H1 (cell line): ENCODE results near the gene PTCH2. TPM values are rescaled to one million over a fixed set of nuclear protein-coding genes. Genes with fewer than 3 reads are reported as not detected.
A peak's percentile ranks its signal among the peaks of the same experiment; 100 is the strongest.

Source experiments
- CTCF ChIA-PET: fragments of 300-600 bp; sonication (Branson Sonifier 250); formaldehyde crosslinking; loops from one replicate; lab custom pipeline; 2021; ENCODE audit not compliant: partially characterized antibody; lab: Charles Lee
- POLR2A ChIA-PET: fragments of 300-600 bp; sonication (Branson Sonifier 250); formaldehyde crosslinking; loops from one replicate; lab custom pipeline; 2021; ENCODE audit warnings: inconsistent platforms; ENCODE audit not compliant: partially characterized antibody; lab: Charles Lee
- DNase-seq, 2 experiments: peaks; one replicate each; pipeline versions ENCODE4 v3.0.0 to v3.0.0-alpha.2; 2010 to 2022; ENCODE audit warnings: low spot score in 2 of 2, low read depth in 1 of 2, mixed read lengths in 1 of 2
- FAIRE-seq: peaks from 2 replicates; lab custom pipeline; 2011; peaks lifted over from hg19 to GRCh38; lab: Jason Lieb, UNC
- H2AFZ ChIP-seq: 2 replicates; pipeline ENCODE4 v1.8.1; 2012; ENCODE audit warnings: low read length, inconsistent platforms
- H2AK5ac ChIP-seq: 2 replicates; pipeline ENCODE4 v1.6.1; 2013; ENCODE audit warnings: low read depth, low read length
- H2BK120ac ChIP-seq: replicated peaks from 2 replicates; pipeline ENCODE3; 2013; ENCODE audit warnings: low read depth, low read length, inconsistent platforms
- H2BK12ac ChIP-seq: 2 replicates; pipeline ENCODE4 v1.6.1; 2013; ENCODE audit warnings: low read depth, low read length
- H2BK15ac ChIP-seq: 2 replicates; pipeline ENCODE4 v1.6.1; 2013; ENCODE audit warnings: low read length
- H2BK20ac ChIP-seq: 2 replicates; pipeline ENCODE4 v1.6.1; 2013; ENCODE audit warnings: low read length
- H2BK5ac ChIP-seq: 2 replicates; pipeline ENCODE4 v1.6.1; 2013; ENCODE audit warnings: low read depth, low read length
- H3K14ac ChIP-seq: 2 replicates; pipeline ENCODE4 v1.6.1; 2013; ENCODE audit warnings: inconsistent platforms; ENCODE audit not compliant: insufficient read length
- H3K18ac ChIP-seq: 2 replicates; pipeline ENCODE4 v1.6.1; 2013; ENCODE audit warnings: low read length; ENCODE audit errors: extremely low read depth
- H3K23ac ChIP-seq: 2 replicates; pipeline ENCODE4 v1.6.1; 2013; ENCODE audit warnings: inconsistent platforms; ENCODE audit not compliant: insufficient read length
- H3K23me2 ChIP-seq: 2 replicates; pipeline ENCODE4 v1.6.1; 2013; ENCODE audit warnings: low read depth, low read length
- H3K27ac ChIP-seq: 2 replicates; pipeline ENCODE4 v1.6.1; 2011; ENCODE audit warnings: low read depth, low read length, inconsistent platforms
- H3K27me3 ChIP-seq, 4 experiments: replicated peaks in 1 of 4; 1 replicate in 1 of 4; 2 replicates in 3 of 4; pipeline versions ENCODE4 v1.6.1 to v1.8.1; 2011 to 2013; ENCODE audit warnings: low read length in 3 of 4, mild to moderate bottlenecking in 3 of 4, inconsistent platforms in 2 of 4, mixed read lengths in 2 of 4, moderate library complexity in 1 of 4; ENCODE audit not compliant: control insufficient read depth in 3 of 4, insufficient read depth in 3 of 4; ENCODE audit errors: extremely low read depth in 1 of 4
- H3K36me3 ChIP-seq, 4 experiments: 2 replicates each; pipeline versions ENCODE4 v1.6.1 to v1.8.1; 2011 to 2013; ENCODE audit warnings: mild to moderate bottlenecking in 4 of 4, low read length in 3 of 4, moderate library complexity in 2 of 4, control low read depth in 1 of 4, inconsistent platforms in 1 of 4; ENCODE audit not compliant: insufficient read depth in 4 of 4, control insufficient read depth in 2 of 4
- H3K4ac ChIP-seq: replicated peaks from 2 replicates; pipeline ENCODE3; 2013; ENCODE audit warnings: low read length, low read depth, mixed read lengths, inconsistent platforms; ENCODE audit not compliant: insufficient read length
- H3K4me1 ChIP-seq, 4 experiments: replicated peaks in 1 of 4; 1 replicate in 1 of 4; 2 replicates in 3 of 4; pipeline versions ENCODE4 v1.6.1 to v1.8.1; 2011 to 2013; ENCODE audit warnings: low read length in 3 of 4, inconsistent platforms in 2 of 4, mixed read lengths in 1 of 4; ENCODE audit not compliant: insufficient read depth in 4 of 4, control insufficient read depth in 3 of 4
- H3K4me2 ChIP-seq, 2 experiments: 2 replicates each; pipeline versions ENCODE4 v1.6.1 to v1.8.1; 2011 to 2013; ENCODE audit warnings: low read depth in 2 of 2, low read length in 2 of 2, control low read depth in 1 of 2, inconsistent platforms in 1 of 2, mild to moderate bottlenecking in 1 of 2; ENCODE audit not compliant: insufficient read depth in 1 of 2
- H3K4me3 ChIP-seq, 4 experiments: fragments of 200-600, 300-600 bp in 1 of 4; sonication (generic), shearing (Covaris generic), sonication (Bioruptor Twin) in 1 of 4; 2 replicates each; pipeline versions ENCODE4 v1.5.1 to v1.8.1; 2011 to 2016; ENCODE audit warnings: low read length in 4 of 4, low read depth in 3 of 4, control low read depth in 2 of 4, inconsistent platforms in 2 of 4, mild to moderate bottlenecking in 2 of 4, mixed read lengths in 1 of 4, moderate library complexity in 1 of 4; ENCODE audit not compliant: insufficient read depth in 2 of 4; ENCODE audit errors: extremely low read depth in 1 of 4
- H3K56ac ChIP-seq: replicated peaks from 2 replicates; pipeline ENCODE3; 2013; ENCODE audit warnings: low read depth, mild to moderate bottlenecking, mixed read lengths, low read length, inconsistent platforms; ENCODE audit not compliant: insufficient read length
- H3K79me1 ChIP-seq: 2 replicates; pipeline ENCODE4 v1.6.1; 2013; ENCODE audit warnings: low read depth, low read length, control low read depth
- H3K79me2 ChIP-seq, 2 experiments: 2 replicates each; pipeline versions ENCODE4 v1.6.1 to v1.8.1; 2012 to 2013; ENCODE audit warnings: low read length in 2 of 2, mild to moderate bottlenecking in 2 of 2, inconsistent platforms in 1 of 2; ENCODE audit not compliant: insufficient read depth in 2 of 2, control insufficient read depth in 1 of 2
- H3K9ac ChIP-seq, 4 experiments: replicated peaks in 1 of 4; 1 replicate in 1 of 4; 2 replicates in 3 of 4; pipeline versions ENCODE4 v1.6.1 to v1.8.1; 2011 to 2013; ENCODE audit warnings: low read depth in 3 of 4, low read length in 3 of 4, control low read depth in 2 of 4, mild to moderate bottlenecking in 2 of 4, moderate library complexity in 2 of 4, inconsistent platforms in 1 of 4; ENCODE audit errors: extremely low read depth in 1 of 4
- H3K9me3 ChIP-seq, 2 experiments: 2 replicates each; pipeline versions ENCODE4 v1.6.1 to v1.8.1; 2012 to 2013; ENCODE audit warnings: mild to moderate bottlenecking in 2 of 2, moderate library complexity in 2 of 2, control low read depth in 1 of 2, inconsistent platforms in 1 of 2, low read depth in 1 of 2, low read length in 1 of 2, mixed read lengths in 1 of 2; ENCODE audit not compliant: insufficient read depth in 2 of 2
- H4K20me1 ChIP-seq, 2 experiments: replicated peaks in 1 of 2; 2 replicates each; pipeline versions ENCODE3 to v1.8.1; 2011 to 2013; ENCODE audit warnings: inconsistent platforms in 2 of 2, low read length in 2 of 2, mild to moderate bottlenecking in 1 of 2; ENCODE audit not compliant: insufficient read depth in 2 of 2, control insufficient read depth in 1 of 2
- H4K5ac ChIP-seq: 2 replicates; pipeline ENCODE4 v1.6.1; 2013; ENCODE audit warnings: low read length, low read depth, mixed read lengths, inconsistent platforms; ENCODE audit not compliant: insufficient read length
- H4K8ac ChIP-seq: 2 replicates; pipeline ENCODE4 v1.8.0; 2013; ENCODE audit warnings: mild to moderate bottlenecking, moderate library complexity, low read length, inconsistent platforms; ENCODE audit not compliant: insufficient read depth; ENCODE audit errors: extremely low read depth
- H4K91ac ChIP-seq: replicated peaks from 2 replicates; pipeline ENCODE3; 2013; ENCODE audit warnings: low read length, mixed read lengths, inconsistent platforms; ENCODE audit not compliant: insufficient read length
- ATF2 ChIP-seq: IDR thresholded peaks from 2 replicates; pipeline ENCODE4 v1.6.1; 2012; ENCODE audit warnings: low read length, inconsistent platforms
- CBX5 ChIP-seq: fragments of 300-800, 300-1000 bp; sonication (generic); IDR thresholded peaks from 2 replicates; pipeline ENCODE4 v1.7.1; 2016; ENCODE audit warnings: antibody characterized with exemption, low read length, low read depth
- CHD2 ChIP-seq: IDR thresholded peaks from 2 replicates; pipeline ENCODE4 v1.6.1; 2012; ENCODE audit warnings: low read length, improper control_type of control experiment
- CTBP2 ChIP-seq: IDR thresholded peaks from 2 replicates; pipeline ENCODE4 v1.7.0; 2011; ENCODE audit warnings: borderline replicate concordance, mild to moderate bottlenecking, moderate library complexity, mixed read lengths, low read length; ENCODE audit not compliant: insufficient read depth, insufficient read length
- MAFK ChIP-seq: IDR thresholded peaks from 2 replicates; pipeline ENCODE4 v1.6.1; 2012; ENCODE audit warnings: low read depth, mild to moderate bottlenecking, improper control_type of control experiment, low read length
- NRF1 ChIP-seq: IDR thresholded peaks from 2 replicates; pipeline ENCODE4 v1.6.1; 2011; ENCODE audit warnings: mild to moderate bottlenecking, low read depth, low read length, improper control_type of control experiment
- PHF8 ChIP-seq: fragments of 200-600 bp; sonication (generic); conservative IDR thresholded peaks from 2 replicates; pipeline ENCODE4 v1.7.1; 2012; ENCODE audit warnings: low read depth, mild to moderate bottlenecking, inconsistent platforms, low read length, moderate library complexity
- SIN3A ChIP-seq, 2 experiments: IDR thresholded peaks in 1 of 2; conservative IDR thresholded peaks in 1 of 2; 2 replicates each; pipeline ENCODE4 v1.6.1; 2011 to 2012; ENCODE audit warnings: low read length in 2 of 2, improper control_type of control experiment in 1 of 2, low read depth in 1 of 2, mild to moderate bottlenecking in 1 of 2
- SIRT6 ChIP-seq: IDR thresholded peaks from one replicate; pipeline ENCODE4 v1.7.1; 2012; ENCODE audit warnings: low read length, inconsistent platforms
- SP1 ChIP-seq: IDR thresholded peaks from 2 replicates; pipeline ENCODE4 v1.6.1; 2011; ENCODE audit warnings: low read depth, low read length
- TAF7 ChIP-seq: optimal IDR thresholded peaks from 2 replicates; pipeline ENCODE3; 2011; ENCODE audit warnings: low read depth, mild to moderate bottlenecking, inconsistent platforms, low read length, moderate library complexity, borderline replicate concordance
- WGBS, 2 experiments: shearing (Covaris generic) in 1 of 2; methylation state at CpG; one replicate each; pipeline versions ENCODE4 v1.1.6 to v1.1.7; 2013 to 2015; ENCODE audit warnings: low lambda C conversion rate in 2 of 2, mixed read lengths in 2 of 2, inconsistent platforms in 1 of 2, low coverage in 1 of 2, missing lambda C conversion rate in 1 of 2; ENCODE audit not compliant: insufficient replicate concordance in 2 of 2, insufficient coverage in 1 of 2, insufficient read length in 1 of 2; ENCODE audit errors: extremely low coverage in 1 of 2, missing lambda C conversion rate in 1 of 2; 5-methylcytosine and 5-hydroxymethylcytosine counted together
- polyA plus RNA-seq, 7 experiments: library from polyadenylated mRNA; depleted of rRNA in 3 of 7; stranded (reverse) in 5 of 7; unstranded in 2 of 7; fragments of >200 nt in 5 of 7; fragments of 200-250 nt in 2 of 7; gene quantifications; 1 replicate in 5 of 7; 2 replicates in 1 of 7; 4 replicates in 1 of 7; pipeline versions ENCODE4 v1.2.1 to v1.2.3, GENCODE V29; 2011 to 2013; ENCODE audit warnings: missing spikeins in 2 of 7, mixed read lengths in 2 of 7
- total RNA-seq: library from RNA; stranded (reverse); fragmentation: NEBNext Ultra II Directional; extraction: Animal tissue kit (Norgen Biotek cat#: 25700); gene quantifications from 2 replicates; pipeline ENCODE4 v1.2.1, GENCODE V29; 2021

The PTCH2 gene
- total and polyA plus RNA-seq, 2 of the 8 experiments (the other 6 are each of a cell fraction or from before 2014, with no cell fraction given): 0.35 to 1.2 TPM

DNA sequence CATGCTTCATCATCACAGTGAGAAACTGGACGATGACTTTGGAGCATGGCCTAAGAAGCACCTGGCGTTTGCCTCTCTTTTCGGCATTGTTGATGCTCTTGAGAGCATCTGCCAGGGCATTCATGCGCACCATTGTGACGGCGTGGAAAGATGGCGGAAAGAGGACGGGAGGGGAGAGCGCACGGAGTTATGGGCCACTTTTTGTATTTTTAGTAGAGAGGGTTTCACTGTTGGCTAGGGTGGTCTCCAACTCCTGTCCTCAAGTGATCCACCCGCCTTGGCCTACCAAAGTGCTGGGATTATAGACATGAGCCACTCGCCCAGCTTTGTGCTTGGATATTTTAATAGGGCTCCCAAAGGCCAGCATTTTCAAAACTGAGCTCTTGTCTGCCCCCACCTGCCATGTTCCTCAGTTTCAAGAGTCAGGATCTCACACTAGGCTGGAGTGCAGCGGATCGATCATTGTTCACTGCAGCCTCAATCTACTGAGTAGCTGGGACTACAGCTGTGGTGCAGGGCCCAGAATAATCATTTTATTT lies 62.4 kb downstream of the PTCH2 start:
- Histone ChIP-seq H2AFZ (no peak overlapping the region), H4K91ac (no peak overlapping the region), H2BK120ac (no peak overlapping the region), H3K36me3 (peaks cover 24 to 54% (median 34%) of the 10 kb centered on the region in 4 experiments), H3K9ac (no peak overlapping the region), H4K5ac (no peak overlapping the region), H2BK5ac (no peak overlapping the region), H2BK12ac (no peak overlapping the region), H4K20me1 (peaks cover 13 to 21% of the 10 kb centered on the region in 2 experiments), H3K23me2 (peaks cover 12% of the 10 kb centered on the region), H3K4ac (no peak overlapping the region), H3K4me1 (peaks cover 0 to 18% (median 9%) of the 10 kb centered on the region in 4 experiments; a peak in 6 of 7 replicates), H3K9me3 (no peaks in the 10 kb centered on the region), H2BK20ac (no peak overlapping the region), H3K27ac (no peak overlapping the region), H3K4me3 (no peak overlapping the region), H3K4me2 (no peak overlapping the region), H3K27me3 (peaks cover 0 to 3% (median 0%) of the 10 kb centered on the region in 4 experiments; a peak in 3 of 7 replicates), H2AK5ac (no peak overlapping the region), H2BK15ac (no peak overlapping the region), H3K18ac (no peak overlapping the region), H3K56ac (no peak overlapping the region), H4K8ac (no peak overlapping the region), H3K23ac (no peak overlapping the region), H3K79me1 (peaks cover 3% of the 10 kb centered on the region; the same call in 1 of the 2 replicates), H3K79me2 (peaks cover 15 to 30% of the 10 kb centered on the region in 2 experiments), H3K14ac (no peak overlapping the region)
- WGBS, 2 experiments: 93% methylated on average over 14 of the region's 14 CpGs; no CpG with 5 or more reads in 1 of the 2 experiments
- CTCF ChIA-PET: interaction anchor here (0.6 to 3.0 kb wide), 7 partner anchors 9 to 523 kb away, joined by 3 to 11 read pairs (median 3); no protein-coding TSS in a partner anchor
- no peak for FAIRE-seq
- POLR2A ChIA-PET: interaction anchor here (0.7 to 23.6 kb wide), 18 partner anchors 8 to 548 kb away, joined by 4 to 428 read pairs (median 15); partner anchors contain the start of genes BEST4, BTBD19, DYNLT4 and KIF2C
- DNase-seq: no peak
- TF ChIP-seq SIRT6 (no peak), PHF8 (no peak), TAF7 (no peak), CTBP2 (no peak), NRF1 (no peak), CBX5 (no peak), SP1 (no peak), MAFK (no peak), SIN3A (conservative IDR thresholded peaks at IDR 0.05 in 1 of 2, IDR thresholded peaks at IDR 0.05 in 1 of 2; ENCODE audit: low read depth in 1 of 2, low read length in 2 of 2) (no peak), CHD2 (no peak), ATF2 (0 out of 2 replicates have a peak, but pooled peaks have one; percentile 20)
